ENCODE results near the gene EVA1C. TPM values are rescaled to one million over a fixed set of nuclear protein-coding genes. Genes with fewer than 3 reads are reported as not detected.
A peak's percentile ranks its signal among the peaks of the same experiment; 100 is the strongest.

EVA1C gene
- total and polyA plus RNA-seq, 9 donors: 27.1 to 156 (median 48.8) TPM

- Histone ChIP-seq H3K27ac (peak overlapping the region; percentile 37 to 64), H3K27me3 (no peaks in the 10 kb centered on the region), H3K9me3 (no peaks in the 10 kb centered on the region), H3K4me3 (no peak overlapping the region), H3K36me3 (no peaks in the 10 kb centered on the region), H3K4me1 (ENCODE audit: insufficient read depth) (peaks cover 12% of the 10 kb centered on the region)
- WGBS, 3 donors: 6 to 19% (median 10%) methylated on average over 6 of the region's 6 CpGs
- DNase-seq: peak; percentile 47 to 71 (median 65)
- intact Hi-C loops (cut with DNase I): no loop called here
- TF ChIP-seq POLR2A (IDR thresholded peaks at IDR 0.05): no peak
- TF ChIP-seq CTCF (IDR thresholded peaks at IDR 0.05): no peak
- TF ChIP-seq EP300 (IDR thresholded peaks at IDR 0.05): no peak
These were observed 40.6 kb upstream of the EVA1C start for GRCh38 chr21:32371913-32372314.

GRCh38 chr21:32372755-32373154 is 39.8 kb upstream of the EVA1C start:
- no peak for TF ChIP-seq CTCF (IDR thresholded peaks at IDR 0.05)
- no peak for TF ChIP-seq EP300 (IDR thresholded peaks at IDR 0.05)
- TF ChIP-seq POLR2A (IDR thresholded peaks at IDR 0.05): no peak
- H3K27me3 ChIP-seq: no peaks in the 10 kb centered on the region
- WGBS, 3 donors: 7 to 20% (median 10%) methylated on average over 3 of the region's 3 CpGs
- DNase-seq: no peak
- peaks cover 12% of the 10 kb centered on the region for H3K4me1 ChIP-seq (ENCODE audit: insufficient read depth)
- peak overlapping the region; percentile 37 to 64 for H3K27ac ChIP-seq
- H3K9me3 ChIP-seq: no peaks in the 10 kb centered on the region
- no peaks in the 10 kb centered on the region for H3K36me3 ChIP-seq
- intact Hi-C loops (cut with DNase I): no loop called here
- H3K4me3 ChIP-seq: no peak overlapping the region

- Histone ChIP-seq H3K27me3 (no peaks in the 10 kb centered on the region), H3K27ac (no peak overlapping the region), H3K4me1 (ENCODE audit: insufficient read depth) (peaks cover 3% of the 10 kb centered on the region), H3K36me3 (no peaks in the 10 kb centered on the region), H3K4me3 (no peak overlapping the region), H3K9me3 (no peaks in the 10 kb centered on the region)
- TF ChIP-seq CTCF (IDR thresholded peaks at IDR 0.05) (no peak), POLR2A (IDR thresholded peaks at IDR 0.05) (no peak)
- no peak for DNase-seq
- 90 to 91% (median 91%) methylated on average over 8 of the region's 8 CpGs for WGBS, 3 donors
- intact Hi-C loops (cut with DNase I): no loop called here
These were observed 35.0 kb upstream of the EVA1C start for GRCh38 chr21:32377506-32377905.

- peaks cover 3% of the 10 kb centered on the region for H3K4me1 ChIP-seq (ENCODE audit: insufficient read depth)
- H3K27ac ChIP-seq: no peak overlapping the region
- H3K9me3 ChIP-seq: no peaks in the 10 kb centered on the region
- no peaks in the 10 kb centered on the region for H3K36me3 ChIP-seq
- TF ChIP-seq CTCF (IDR thresholded peaks at IDR 0.05) (no peak), POLR2A (IDR thresholded peaks at IDR 0.05) (no peak), EP300 (IDR thresholded peaks at IDR 0.05) (no peak)
- DNase-seq: no peak
- intact Hi-C loops (cut with DNase I): no loop called here
- H3K27me3 ChIP-seq: no peaks in the 10 kb centered on the region
- 78 to 95% (median 90%) methylated on average over 7 of the region's 7 CpGs for whole genome bisulfite sequencing, 3 donors
- H3K4me3 ChIP-seq: no peak overlapping the region
These were observed 34.5 kb upstream of the EVA1C start for GRCh38 chr21:32377991-32378390.

GRCh38 chr21:32378956-32379355 is 33.5 kb upstream of the EVA1C start:
- DNase-seq: no peak
- H3K36me3 ChIP-seq: no peaks in the 10 kb centered on the region
- intact Hi-C loops (cut with DNase I): no loop called here
- WGBS, 3 donors: 72 to 80% (median 78%) methylated on average over 5 of the region's 5 CpGs
- no peaks in the 10 kb centered on the region for H3K9me3 ChIP-seq
- no peak overlapping the region for H3K27ac ChIP-seq
- peaks cover 2% of the 10 kb centered on the region for H3K4me1 ChIP-seq (ENCODE audit: insufficient read depth)
- no peaks in the 10 kb centered on the region for H3K27me3 ChIP-seq
- H3K4me3 ChIP-seq: no peak overlapping the region
- no peak for TF ChIP-seq EP300 (IDR thresholded peaks at IDR 0.05)
- no peak for TF ChIP-seq CTCF (IDR thresholded peaks at IDR 0.05)
- TF ChIP-seq POLR2A (IDR thresholded peaks at IDR 0.05): no peak

Measured in ovary (tissue), 9 donors.